ENCODE measurements around the gene GATAD2A. TPM values are rescaled to one million over a fixed set of nuclear protein-coding genes. Genes with fewer than 3 reads are reported as not detected.

Gene GATAD2A
- total RNA-seq, 2 experiments from 2014 or later, result 180 TPM

- DNase-seq, result no peak
Measured at GRCh38 chr19:19475849-19476828, 70.7 kb downstream of the GATAD2A start.

GRCh38 chr19:19477705-19478383 lies 72.4 kb downstream of the GATAD2A start:
- H3K4me1 Mint-ChIP-seq (ENCODE audit: low read depth), result peaks cover 77% of the 10 kb centered on the region
- no peaks in the 10 kb centered on the region for H3K9me3 Mint-ChIP-seq (ENCODE audit: insufficient read depth)
- ChIA-PET CTCF (interaction anchor here (0.6 kb wide), 1 partner anchor 120 kb away, joined by 4 read pairs; no protein-coding TSS in a partner anchor), POLR2A (interaction anchor here (0.8 to 1.5 kb wide), 2 partner anchors 10 to 19 kb away, joined by 3 to 4 read pairs; no protein-coding TSS in a partner anchor)
- ATAC-seq (no peak), DNase-seq (no peak)
- H3K36me3 Mint-ChIP-seq (ENCODE audit: low read depth), result peaks cover 50% of the 10 kb centered on the region
- H3K27me3 Mint-ChIP-seq (ENCODE audit: low read depth), result no peaks in the 10 kb centered on the region
- no peak overlapping the region for H3K4me3 Mint-ChIP-seq
- H3K27ac Mint-ChIP-seq, result peak overlapping the region; percentile 27

More at GRCh38 chr19:19475849-19476828, 70.7 kb downstream of the GATAD2A start:
- H3K27ac Mint-ChIP-seq, result peak overlapping the region; percentile 75
- no peaks in the 10 kb centered on the region for H3K27me3 Mint-ChIP-seq (ENCODE audit: low read depth)
- ChIA-PET POLR2A (no interaction called here), CTCF (interaction anchor here (1.0 to 2.6 kb wide), 3 partner anchors 13 to 109 kb away, joined by 3 to 13 read pairs (median 4); no protein-coding TSS in a partner anchor)
- H3K4me1 Mint-ChIP-seq (ENCODE audit: low read depth), result peaks cover 81% of the 10 kb centered on the region
- no peaks in the 10 kb centered on the region for H3K9me3 Mint-ChIP-seq (ENCODE audit: insufficient read depth)
- H3K4me3 Mint-ChIP-seq, result no peak overlapping the region
- peaks cover 58% of the 10 kb centered on the region for H3K36me3 Mint-ChIP-seq (ENCODE audit: low read depth)
- ATAC-seq, result no peak

- peak; percentile 52 for ATAC-seq
Measured at GRCh38 chr19:19480688-19481087, 75.2 kb downstream of the GATAD2A start.

GRCh38 chr19:19482809-19483596 lies 77.5 kb downstream of the GATAD2A start:
- POLR2A ChIA-PET, result interaction anchor here (1.0 to 1.6 kb wide), 2 partner anchors 23 to 33 kb away, joined by 3 to 6 read pairs; partner anchors contain the start of gene NDUFA13
- CTCF ChIA-PET, result interaction anchor here (2.1 kb wide), 1 partner anchor 7 kb away, joined by 6 read pairs; no protein-coding TSS in a partner anchor
- H3K4me1 Mint-ChIP-seq (ENCODE audit: low read depth), result peaks cover 68% of the 10 kb centered on the region
- no peak overlapping the region for H3K4me3 Mint-ChIP-seq
- peak overlapping the region; percentile 60 for H3K27ac Mint-ChIP-seq
- no peak for DNase-seq
- no peaks in the 10 kb centered on the region for H3K9me3 Mint-ChIP-seq (ENCODE audit: insufficient read depth)
- H3K36me3 Mint-ChIP-seq (ENCODE audit: low read depth), result peaks cover 45% of the 10 kb centered on the region
- no peaks in the 10 kb centered on the region for H3K27me3 Mint-ChIP-seq (ENCODE audit: low read depth)
- ATAC-seq, result no peak

More at GRCh38 chr19:19480688-19481087, 75.2 kb downstream of the GATAD2A start:
- CTCF ChIA-PET, result interaction anchor here (1.1 to 2.1 kb wide), 4 partner anchors 10 to 116 kb away, joined by 3 to 6 read pairs (median 4); no protein-coding TSS in a partner anchor
- H3K36me3 Mint-ChIP-seq (ENCODE audit: low read depth), result peaks cover 45% of the 10 kb centered on the region
- POLR2A ChIA-PET, result interaction anchor here (1.2 kb wide), 1 partner anchor 20 kb away, joined by 3 read pairs; no protein-coding TSS in a partner anchor
- H3K27me3 Mint-ChIP-seq (ENCODE audit: low read depth), result no peaks in the 10 kb centered on the region
- H3K4me1 Mint-ChIP-seq (ENCODE audit: low read depth), result peaks cover 67% of the 10 kb centered on the region
- no peaks in the 10 kb centered on the region for H3K9me3 Mint-ChIP-seq (ENCODE audit: insufficient read depth)
- peak; percentile 40 for DNase-seq
- H3K27ac Mint-ChIP-seq, result peak overlapping the region; percentile 76
- H3K4me3 Mint-ChIP-seq, result no peak overlapping the region

GRCh38 chr19:19485161-19485997 lies 79.9 kb downstream of the GATAD2A start:
- Mint-ChIP-seq H3K9me3 (ENCODE audit: insufficient read depth) (no peaks in the 10 kb centered on the region), H3K36me3 (ENCODE audit: low read depth) (peaks cover 42% of the 10 kb centered on the region), H3K4me1 (ENCODE audit: low read depth) (peaks cover 76% of the 10 kb centered on the region), H3K4me3 (no peak overlapping the region), H3K27ac (peak overlapping the region; percentile 72), H3K27me3 (ENCODE audit: low read depth) (no peaks in the 10 kb centered on the region)
- ChIA-PET CTCF (interaction anchor here (0.9 kb wide), 1 partner anchor 121 kb away, joined by 3 read pairs; no protein-coding TSS in a partner anchor), POLR2A (interaction anchor here (0.6 kb wide), 1 partner anchor 169 kb away, joined by 3 read pairs; no protein-coding TSS in a partner anchor)
- DNase-seq (no peak), ATAC-seq (no peak)

GRCh38 chr19:19485998-19486290 lies 80.5 kb downstream of the GATAD2A start:
- Mint-ChIP-seq H3K9me3 (ENCODE audit: insufficient read depth) (no peaks in the 10 kb centered on the region), H3K4me3 (no peak overlapping the region), H3K4me1 (ENCODE audit: low read depth) (peaks cover 76% of the 10 kb centered on the region), H3K27ac (peak overlapping the region; percentile 39), H3K36me3 (ENCODE audit: low read depth) (peaks cover 43% of the 10 kb centered on the region), H3K27me3 (ENCODE audit: low read depth) (no peaks in the 10 kb centered on the region)
- ChIA-PET POLR2A (no interaction called here), CTCF (interaction anchor here (7.8 kb wide), 1 partner anchor 120 kb away, joined by 162 read pairs; no protein-coding TSS in a partner anchor)
- no peak for DNase-seq
- no peak for ATAC-seq

- Mint-ChIP-seq H3K27ac (peak overlapping the region; percentile 97), H3K36me3 (ENCODE audit: low read depth) (peaks cover 41% of the 10 kb centered on the region), H3K27me3 (ENCODE audit: low read depth) (no peaks in the 10 kb centered on the region), H3K9me3 (ENCODE audit: insufficient read depth) (no peaks in the 10 kb centered on the region), H3K4me1 (ENCODE audit: low read depth) (peaks cover 72% of the 10 kb centered on the region), H3K4me3 (no peak overlapping the region)
- ChIA-PET CTCF (interaction anchor here (0.7 to 7.8 kb wide), 2 partner anchors 27 to 121 kb away, joined by 3 to 162 read pairs; no protein-coding TSS in a partner anchor), POLR2A (interaction anchor here (0.8 kb wide), 1 partner anchor 35 kb away, joined by 4 read pairs; no protein-coding TSS in a partner anchor)
- no peak for DNase-seq
- ATAC-seq, result no peak
Measured at GRCh38 chr19:19486343-19487076, 81.0 kb downstream of the GATAD2A start.

GRCh38 chr19:19487077-19487949 lies 81.8 kb downstream of the GATAD2A start:
- peaks cover 65% of the 10 kb centered on the region for H3K4me1 Mint-ChIP-seq (ENCODE audit: low read depth)
- ATAC-seq (no peak), DNase-seq (no peak)
- CTCF ChIA-PET, result interaction anchor here (0.7 to 7.8 kb wide), 9 partner anchors 8 to 122 kb away, joined by 3 to 162 read pairs (median 4); no protein-coding TSS in a partner anchor
- peaks cover 41% of the 10 kb centered on the region for H3K36me3 Mint-ChIP-seq (ENCODE audit: low read depth)
- POLR2A ChIA-PET, result interaction anchor here (0.8 to 2.3 kb wide), 3 partner anchors 28 to 36 kb away, joined by 3 to 16 read pairs (median 4); no protein-coding TSS in a partner anchor
- H3K27ac Mint-ChIP-seq, result peak overlapping the region; percentile 97
- H3K9me3 Mint-ChIP-seq (ENCODE audit: insufficient read depth), result no peaks in the 10 kb centered on the region
- no peaks in the 10 kb centered on the region for H3K27me3 Mint-ChIP-seq (ENCODE audit: low read depth)
- H3K4me3 Mint-ChIP-seq, result no peak overlapping the region
